Common myeloid progenitor, CD34-positive (primary cell): Measurements from ENCODE around the gene RAB11FIP4.

Source experiments
- CTCF ChIA-PET: fragments of 350-600 bp; sonication (Branson Sonifier 250); formaldehyde crosslinking; loops from one replicate; lab custom pipeline; 2021; ENCODE audit warnings: antibody characterized with exemption; lab: Charles Lee
- POLR2A ChIA-PET: fragments of 350-600 bp; sonication (Branson Sonifier 250); formaldehyde crosslinking; loops from one replicate; lab custom pipeline; 2021; ENCODE audit warnings: antibody characterized with exemption; lab: Charles Lee
- DNase-seq, 3 donors: peaks; one replicate each; pipeline versions ENCODE4 v3.0.0 to v3.0.0-alpha.2; 2013
- H3K27ac ChIP-seq, 2 experiments: 1 replicate in 1 of 2; 2 replicates in 1 of 2; pipeline ENCODE4 v1.7.0; 2013; ENCODE audit warnings: inconsistent platforms in 2 of 2, low read length in 2 of 2, mild to moderate bottlenecking in 2 of 2, low read depth in 1 of 2, moderate library complexity in 1 of 2; ENCODE audit not compliant: severe bottlenecking in 2 of 2, insufficient read depth in 1 of 2, poor library complexity in 1 of 2
- H3K27me3 ChIP-seq, 5 experiments: replicated peaks in 2 of 5; 1 replicate in 3 of 5; 2 replicates in 2 of 5; pipeline versions ENCODE4 v1.6.1 to v1.7.0; 2013; ENCODE audit warnings: low read length in 4 of 5, mild to moderate bottlenecking in 2 of 5, moderate library complexity in 2 of 5, inconsistent platforms in 1 of 5; ENCODE audit not compliant: insufficient read depth in 5 of 5, control insufficient read depth in 4 of 5
- H3K36me3 ChIP-seq, 4 experiments: 1 replicate in 2 of 4; 2 replicates in 2 of 4; pipeline versions ENCODE4 v1.6.1 to v1.7.0; 2013; ENCODE audit warnings: low read length in 3 of 4, control low read depth in 1 of 4, mild to moderate bottlenecking in 1 of 4; ENCODE audit not compliant: control insufficient read depth in 4 of 4, insufficient read depth in 4 of 4
- H3K4me1 ChIP-seq, 4 experiments: 1 replicate in 3 of 4; 2 replicates in 1 of 4; pipeline versions ENCODE4 v1.6.1 to v1.7.1; 2013; ENCODE audit warnings: low read length in 3 of 4, mild to moderate bottlenecking in 3 of 4, control low read depth in 1 of 4, inconsistent platforms in 1 of 4, moderate library complexity in 1 of 4; ENCODE audit not compliant: control insufficient read depth in 4 of 4, insufficient read depth in 4 of 4; ENCODE audit errors: control extremely low read depth in 1 of 4
- H3K4me3 ChIP-seq, 7 experiments: 1 replicate in 4 of 7; 2 replicates in 3 of 7; pipeline versions ENCODE4 v1.5.1 to v1.7.0; 2013; ENCODE audit warnings: mild to moderate bottlenecking in 7 of 7, low read length in 6 of 7, moderate library complexity in 6 of 7, inconsistent platforms in 2 of 7, low read depth in 2 of 7, control low read depth in 1 of 7; ENCODE audit not compliant: insufficient read depth in 4 of 7, control insufficient read depth in 1 of 7; ENCODE audit errors: extremely low read depth in 1 of 7
- H3K9me3 ChIP-seq, 5 experiments: 1 replicate in 4 of 5; 2 replicates in 1 of 5; pipeline versions ENCODE4 v1.6.1 to v1.7.1; 2013; ENCODE audit warnings: low read length in 4 of 5, mild to moderate bottlenecking in 2 of 5, inconsistent platforms in 1 of 5, low read depth in 1 of 5, moderate library complexity in 1 of 5; ENCODE audit not compliant: control insufficient read depth in 4 of 5, insufficient read depth in 2 of 5; ENCODE audit errors: control extremely low read depth in 1 of 5
- WGBS: methylation state at CpG from one replicate; pipeline ENCODE4 v1.1.5; 2013; ENCODE audit not compliant: insufficient coverage; 5-methylcytosine and 5-hydroxymethylcytosine counted together

The RAB11FIP4 gene

DNA sequence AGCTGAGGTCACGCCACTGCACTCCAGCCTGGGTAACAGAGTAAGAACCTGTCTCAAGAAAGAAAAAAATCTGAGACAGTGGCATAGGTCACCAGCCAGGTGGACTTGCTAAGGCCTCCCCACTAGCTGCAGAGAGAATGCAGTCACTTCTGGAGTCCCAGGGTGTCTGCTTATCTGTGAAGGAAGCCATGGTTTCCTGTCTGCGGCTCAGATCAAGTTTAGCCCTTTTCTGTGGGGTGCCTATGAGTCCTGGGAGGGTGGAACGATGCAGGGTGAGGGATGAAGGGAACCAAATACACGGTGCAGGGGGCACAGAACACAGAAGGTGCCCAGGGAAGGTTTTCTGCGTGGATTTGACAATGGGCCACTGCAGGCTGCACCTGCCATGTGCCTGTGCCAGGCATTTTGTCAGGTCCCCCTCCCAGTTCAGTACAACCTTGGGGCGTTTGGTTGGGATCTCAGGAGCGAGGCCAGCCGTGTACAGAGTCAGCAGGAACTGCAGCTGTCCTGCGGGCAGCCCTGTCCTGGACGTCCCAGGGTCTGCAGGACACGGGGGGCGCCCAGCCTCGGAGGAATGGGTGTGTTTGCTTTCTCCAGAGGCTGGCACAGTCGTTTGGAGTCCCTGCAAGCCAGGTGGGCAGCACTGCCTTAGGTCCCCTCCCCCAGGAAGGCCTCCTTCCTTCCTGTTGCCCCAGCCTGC lies 41.8 kb downstream of the RAB11FIP4 start:
- H3K27ac ChIP-seq, result no peak overlapping the region
- ChIA-PET POLR2A (interaction anchor here (0.8 to 1.7 kb wide), 2 partner anchors 61 to 149 kb away, joined by 4 read pairs; no protein-coding TSS in a partner anchor), CTCF (interaction anchor here (0.7 to 11.1 kb wide), 7 partner anchors 33 to 101 kb away, joined by 3 to 167 read pairs (median 3); no protein-coding TSS in a partner anchor)
- no peaks in the 10 kb centered on the region for H3K9me3 ChIP-seq
- no peaks in the 10 kb centered on the region for H3K36me3 ChIP-seq
- peak overlapping the region in 4 of 7 experiments; percentile 31 to 63 (median 43) for H3K4me3 ChIP-seq
- H3K4me1 ChIP-seq, result peaks cover 0 to 30% (median 24%) of the 10 kb centered on the region in 4 experiments
- DNase-seq, result peak; percentile 93 to 99 (median 99)
- under 1% methylated on average over 13 of the region's 14 CpGs for WGBS
- H3K27me3 ChIP-seq, result peaks cover 0 to 2% (median 0%) of the 10 kb centered on the region in 5 experiments

DNA sequence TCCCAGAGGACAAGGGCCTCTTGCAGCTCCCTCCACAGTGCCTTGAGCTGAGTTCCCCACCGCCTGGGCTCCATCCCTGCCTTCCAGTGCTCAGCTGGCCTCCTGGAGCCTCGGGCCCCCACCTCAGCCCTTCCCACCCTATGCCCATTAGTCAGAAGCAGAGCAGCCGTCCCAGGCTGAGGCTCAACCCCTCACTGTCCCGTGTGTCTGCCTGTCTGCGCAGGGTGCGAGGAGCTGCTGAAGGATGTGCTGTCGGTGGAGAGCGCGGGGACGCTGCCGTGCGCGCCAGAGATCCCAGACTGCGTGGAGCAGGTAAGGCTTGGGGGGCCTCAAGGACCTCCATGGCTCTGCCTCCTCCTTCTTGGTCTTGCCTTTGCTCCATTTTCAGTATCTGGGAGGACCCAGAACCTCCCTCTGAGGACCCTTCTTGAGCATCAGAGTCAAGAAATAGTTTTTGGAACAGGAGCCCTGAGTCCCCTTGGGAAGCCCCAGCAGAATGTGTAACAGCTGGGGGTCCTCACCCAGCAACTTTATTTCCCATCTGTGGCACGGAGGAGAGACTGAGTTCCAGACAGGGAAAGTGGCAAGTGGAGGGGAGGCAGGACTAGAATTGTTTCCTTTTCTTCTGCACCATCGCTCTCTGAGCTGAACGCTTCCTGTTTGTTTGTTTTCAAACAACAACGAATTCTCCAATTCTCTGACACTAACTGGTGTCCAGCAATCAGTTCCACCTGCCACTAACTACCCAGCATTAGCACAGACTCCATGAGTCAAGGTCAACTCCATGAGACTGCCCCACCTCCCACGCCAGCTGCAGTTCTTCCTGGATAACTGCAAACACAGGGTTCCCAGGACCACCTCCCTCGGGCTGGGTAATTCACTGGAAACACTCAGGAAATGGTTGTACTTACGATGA lies 42.6 kb downstream of the RAB11FIP4 start:
- 79% methylated on average over 20 of the region's 21 CpGs for WGBS
- H3K4me3 ChIP-seq, result peak overlapping the region in 4 of 7 experiments; percentile 31 to 63 (median 43)
- H3K27me3 ChIP-seq, result peaks cover 0 to 2% (median 0%) of the 10 kb centered on the region in 5 experiments
- peak in 1 of 3 donors; percentile 12 for DNase-seq
- H3K4me1 ChIP-seq, result peaks cover 0 to 28% (median 24%) of the 10 kb centered on the region in 4 experiments
- H3K9me3 ChIP-seq, result no peaks in the 10 kb centered on the region
- ChIA-PET POLR2A (no interaction called here), CTCF (interaction anchor here (0.6 to 11.1 kb wide), 14 partner anchors 20 to 477 kb away, joined by 3 to 167 read pairs (median 4); partner anchors contain the start of gene RAB11FIP4)
- H3K36me3 ChIP-seq, result no peaks in the 10 kb centered on the region
- no peak overlapping the region for H3K27ac ChIP-seq

GRCh38 chr17:31434727-31435050 lies 43.2 kb downstream of the RAB11FIP4 start:
- WGBS, result 98% methylated on average over 7 of the region's 8 CpGs
- Histone ChIP-seq H3K36me3 (no peaks in the 10 kb centered on the region), H3K4me3 (no peak overlapping the region), H3K27me3 (peaks cover 0 to 3% (median 0%) of the 10 kb centered on the region in 5 experiments), H3K4me1 (peaks cover 0 to 28% (median 24%) of the 10 kb centered on the region in 4 experiments), H3K9me3 (no peaks in the 10 kb centered on the region), H3K27ac (no peak overlapping the region)
- POLR2A ChIA-PET, result no interaction called here
- DNase-seq, result no peak
- CTCF ChIA-PET, result interaction anchor here (0.6 to 11.1 kb wide), 15 partner anchors 16 to 408 kb away, joined by 3 to 167 read pairs (median 5); partner anchors contain the start of gene RAB11FIP4

DNA sequence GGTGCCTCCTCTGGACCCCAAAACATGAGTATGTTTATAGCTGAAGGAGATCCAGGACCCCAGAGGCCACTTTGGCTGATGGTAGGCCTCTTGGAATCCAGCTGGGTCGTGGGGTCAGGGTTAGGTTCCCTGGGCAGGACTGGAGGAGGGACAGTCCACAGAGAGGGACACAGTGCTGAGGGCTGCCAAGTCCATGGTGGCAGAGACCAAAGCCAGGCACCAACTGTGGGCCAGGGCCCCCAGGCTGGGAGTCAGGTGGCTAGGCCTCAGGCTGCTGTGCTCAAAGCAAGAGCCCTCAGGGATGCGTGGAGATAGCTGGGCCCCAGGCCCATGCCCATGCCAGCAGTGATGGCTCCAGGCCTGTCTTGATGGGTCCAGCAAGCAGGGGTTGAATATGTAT lies 44.1 kb downstream of the RAB11FIP4 start:
- POLR2A ChIA-PET, result no interaction called here
- Histone ChIP-seq H3K27me3 (peaks cover 0 to 3% (median 0%) of the 10 kb centered on the region in 5 experiments), H3K9me3 (no peaks in the 10 kb centered on the region), H3K27ac (no peak overlapping the region), H3K4me1 (peaks cover 0 to 28% (median 24%) of the 10 kb centered on the region in 4 experiments), H3K36me3 (no peaks in the 10 kb centered on the region), H3K4me3 (no peak overlapping the region)
- CTCF ChIA-PET, result interaction anchor here (0.6 to 11.1 kb wide), 13 partner anchors 15 to 733 kb away, joined by 3 to 167 read pairs (median 6); partner anchors contain the start of gene RAB11FIP4
- WGBS, result 100% methylated on average over 2 of the region's 2 CpGs
- DNase-seq, result no peak

DNA sequence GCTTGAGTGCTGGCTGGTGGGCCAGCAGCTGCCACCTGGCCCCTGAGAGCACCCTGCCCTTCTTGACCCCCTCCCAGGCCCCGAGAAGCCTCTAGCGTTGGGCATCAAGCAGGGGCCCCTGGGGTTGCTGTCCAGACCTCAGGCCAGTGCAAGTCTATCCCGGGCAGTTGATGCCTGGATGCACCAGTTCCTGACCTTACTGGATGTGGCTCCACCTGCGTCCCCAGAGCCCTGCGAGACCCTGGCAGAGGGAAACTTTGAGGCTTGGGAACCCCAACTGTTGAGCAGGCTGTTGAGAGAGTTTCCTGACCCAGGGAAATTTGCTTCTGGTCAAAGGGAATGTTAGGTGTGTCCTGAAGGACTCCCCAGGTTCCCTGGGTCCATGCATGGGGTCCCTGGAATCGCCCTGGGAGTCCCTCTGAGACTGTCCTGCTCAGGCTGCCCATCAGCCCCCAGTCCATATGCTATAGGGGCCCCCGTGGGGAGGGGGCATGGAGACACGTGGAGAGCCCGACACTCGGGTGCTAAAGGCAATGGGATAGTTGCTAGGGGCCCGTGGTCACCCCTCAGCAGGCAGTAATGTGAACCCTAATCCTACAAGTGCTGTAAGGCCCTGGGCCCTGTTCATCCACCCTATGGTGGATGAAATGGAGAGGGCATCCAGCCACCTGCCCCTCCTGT lies 46.4 kb downstream of the RAB11FIP4 start:
- no peaks in the 10 kb centered on the region for H3K36me3 ChIP-seq
- no peak overlapping the region for H3K4me3 ChIP-seq
- ChIA-PET POLR2A (no interaction called here), CTCF (interaction anchor here (0.7 to 11.1 kb wide), 21 partner anchors 12 to 407 kb away, joined by 3 to 167 read pairs (median 5); partner anchors contain the start of gene RAB11FIP4)
- no peak for DNase-seq
- 83% methylated on average over 9 of the region's 11 CpGs for WGBS
- no peaks in the 10 kb centered on the region for H3K9me3 ChIP-seq
- H3K27me3 ChIP-seq, result peaks cover 0 to 3% (median 0%) of the 10 kb centered on the region in 5 experiments
- no peak overlapping the region for H3K27ac ChIP-seq
- peaks cover 0 to 18% (median 16%) of the 10 kb centered on the region in 4 experiments for H3K4me1 ChIP-seq

DNA sequence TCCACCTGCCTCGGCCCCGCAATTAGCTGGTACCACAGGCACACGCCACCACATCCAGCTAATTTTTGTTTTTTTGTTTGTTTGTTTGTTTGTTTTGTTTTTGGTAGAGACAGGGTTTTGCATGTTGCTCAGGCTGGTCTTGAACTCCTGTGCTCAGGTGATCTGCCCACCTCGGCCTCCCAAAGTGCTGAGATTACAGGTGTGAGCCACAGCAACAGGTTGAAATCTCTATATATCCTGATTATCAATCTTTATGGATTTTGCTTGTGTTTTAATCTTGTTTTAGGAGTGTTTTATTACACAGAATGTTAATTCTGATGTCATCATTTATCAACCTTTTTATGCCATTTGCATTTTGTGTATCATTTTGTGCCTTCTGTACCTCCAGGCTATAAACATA lies 48.2 kb downstream of the RAB11FIP4 start:
- Histone ChIP-seq H3K27me3 (peaks cover 0 to 3% (median 0%) of the 10 kb centered on the region in 5 experiments), H3K4me3 (no peak overlapping the region), H3K36me3 (no peaks in the 10 kb centered on the region), H3K9me3 (no peaks in the 10 kb centered on the region), H3K4me1 (peaks cover 0 to 2% (median 0%) of the 10 kb centered on the region in 4 experiments), H3K27ac (no peak overlapping the region)
- ChIA-PET POLR2A (no interaction called here), CTCF (interaction anchor here (1.1 to 11.1 kb wide), 9 partner anchors 10 to 402 kb away, joined by 3 to 167 read pairs (median 10); no protein-coding TSS in a partner anchor)
- 83% methylated on average over 1 of the region's 4 CpGs for WGBS
- no peak for DNase-seq
